GM19455 (cell line): ENCODE measurements around the gene HYCC2.
"Not testable (repeated sequence)": the region's sequence is repeated elsewhere in the genome, so short reads cannot be mapped to it uniquely, and the experiment has no call there.

ENCODE experiments used
- ATAC-seq: cut with Tn5 transposase; IDR thresholded peaks from one replicate; pipeline ENCODE4 v1.9.1; 2021; ENCODE audit not compliant: unreplicated experiment

The HYCC2 gene

DNA sequence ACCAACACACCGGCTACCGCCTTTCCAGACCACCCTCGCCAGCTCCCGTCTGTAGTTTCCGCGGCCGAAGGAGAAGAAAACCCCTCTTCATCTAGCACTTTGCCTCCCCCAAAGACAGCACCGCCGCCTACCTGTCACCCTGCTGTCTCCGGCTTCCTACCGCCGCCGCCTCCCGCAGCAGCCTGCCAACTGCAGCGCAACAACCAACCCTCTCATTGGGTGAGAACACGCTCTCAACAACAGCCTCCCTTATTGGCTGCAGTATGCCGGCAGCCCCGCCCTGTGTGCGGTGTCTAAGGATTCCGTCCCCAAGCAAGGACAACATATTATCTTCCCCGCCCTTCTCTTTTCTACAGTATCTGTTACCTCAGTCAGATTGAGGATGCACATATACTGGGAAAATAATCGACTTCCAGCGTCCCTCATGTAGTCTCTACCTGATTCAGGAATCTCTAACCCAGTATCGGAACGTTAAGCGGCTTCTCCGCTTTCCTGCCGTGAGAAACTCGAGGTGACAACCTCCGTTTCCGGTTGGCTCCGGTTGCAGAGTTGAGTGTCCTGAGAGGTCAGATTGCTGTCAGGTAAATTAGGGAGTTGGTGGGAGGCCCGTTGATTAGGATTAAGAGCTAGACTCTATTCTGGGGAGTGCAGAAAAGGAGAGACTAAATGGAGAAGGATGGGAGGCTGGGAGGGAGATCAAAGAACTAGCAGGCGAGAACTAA lies at the start of gene HYCC2, which contains the start of gene NDUFB3:
HYCC2 (minus strand) TSS at position 193 of the 722 bp plus-strand sequence. CDS start 47,662 bp downstream, outside the sequence.
NDUFB3 (plus strand) TSS at position 523 of the 722 bp plus-strand sequence. CDS start 6,882 bp downstream, outside the sequence.
- ATAC-seq = peak; percentile 99

- no peak for ATAC-seq
Observed at GRCh38 chr2:201118961-201119854, 47.7 kb upstream of the HYCC2 start.

- peak; percentile 42 for ATAC-seq
Observed at GRCh38 chr2:201118121-201118960, 46.9 kb upstream of the HYCC2 start.

DNA sequence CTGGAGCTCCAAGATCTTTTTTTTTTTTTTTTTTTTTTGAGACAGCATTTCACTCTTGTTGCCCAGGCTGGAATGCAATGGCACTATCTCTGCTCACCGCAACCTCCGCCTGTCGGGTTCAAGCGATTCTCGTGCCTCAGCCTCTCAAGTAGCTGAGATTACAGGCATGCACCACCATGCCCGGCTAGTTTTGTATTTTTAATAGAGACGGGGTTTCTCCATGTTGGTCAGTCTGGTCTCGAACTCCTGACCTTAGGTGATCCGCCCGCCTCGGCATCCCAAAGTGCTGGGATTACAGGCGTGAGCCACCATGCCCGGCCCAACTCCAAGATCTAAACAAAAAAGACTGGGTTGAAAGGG lies 46.2 kb upstream of the HYCC2 start:
- not testable (repeated sequence) for ATAC-seq

GRCh38 chr2:201116959-201117734 lies 45.7 kb upstream of the HYCC2 start:
- ATAC-seq = no peak

GRCh38 chr2:201116115-201116958 lies 44.9 kb upstream of the HYCC2 start, which contains the start of gene CFLAR:
TSS of gene CFLAR (plus strand) at chr2:201116164. CDS start at chr2:201129866, 13,702 bp downstream.
- ATAC-seq = peak; percentile 36

- no peak for ATAC-seq
Observed at GRCh38 chr2:201114846-201115245, 43.4 kb upstream of the HYCC2 start.

DNA sequence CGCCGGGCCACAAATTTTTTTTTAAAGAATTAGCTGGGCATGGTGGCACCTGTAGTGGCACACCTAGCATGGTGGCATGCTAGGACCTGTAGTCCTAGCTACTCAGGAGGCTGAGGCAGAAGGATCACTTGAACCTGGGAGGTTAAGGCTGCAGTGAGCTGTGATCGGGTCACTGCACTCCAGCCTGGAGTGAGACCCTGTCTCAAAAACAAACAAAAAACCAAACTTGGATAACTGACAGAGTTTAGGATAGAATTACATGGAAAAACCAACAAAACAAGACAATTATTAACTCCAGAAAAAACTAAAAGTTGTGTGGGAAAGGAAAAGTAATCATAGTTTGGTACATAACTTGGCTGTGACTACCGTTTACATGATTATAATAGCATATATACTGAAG lies 42.9 kb upstream of the HYCC2 start:
- no peak for ATAC-seq

DNA sequence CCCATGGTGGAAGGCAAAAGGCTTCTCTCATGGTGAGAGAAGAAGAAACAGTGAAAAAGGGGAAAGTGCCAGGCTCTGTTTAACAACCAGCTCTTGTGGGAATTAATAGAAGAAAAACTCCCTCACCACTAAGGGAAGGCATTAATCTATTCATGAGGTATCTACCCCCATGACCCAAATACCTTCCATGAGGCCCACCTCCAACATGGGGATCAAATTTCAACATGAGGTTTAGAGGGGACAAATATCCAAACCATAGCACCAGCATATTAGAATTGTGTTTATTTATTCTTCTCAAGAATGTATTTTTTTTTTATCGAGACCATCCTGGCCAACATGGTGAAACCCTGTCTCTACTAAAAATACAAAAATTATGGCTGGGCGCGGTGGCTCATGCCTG lies 39.6 kb upstream of the HYCC2 start:
- ATAC-seq = no peak

- no peak for ATAC-seq
Observed at GRCh38 chr2:201110615-201111014, 39.1 kb upstream of the HYCC2 start.

DNA sequence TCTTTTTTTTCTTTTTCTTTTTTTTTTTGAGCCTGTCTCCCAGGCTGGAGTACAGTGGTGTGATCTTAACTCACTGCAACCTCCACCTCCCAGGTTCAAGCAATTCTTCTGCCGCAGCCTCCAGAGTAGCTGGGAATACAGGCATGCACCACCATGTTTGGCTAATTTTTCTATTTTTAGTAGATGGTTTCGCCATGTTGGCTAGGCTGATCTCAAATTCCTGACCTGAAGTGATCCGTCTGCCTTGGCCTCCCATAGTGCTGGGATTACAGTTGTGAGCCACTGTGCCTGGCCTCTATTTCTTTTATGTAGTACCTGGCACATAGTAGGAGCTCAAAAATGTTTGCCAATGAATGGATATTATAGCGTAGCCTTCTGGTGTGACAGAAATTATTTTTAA lies 37.7 kb upstream of the HYCC2 start:
- no peak for ATAC-seq

- no peak for ATAC-seq
Observed at GRCh38 chr2:201108341-201108740, 36.9 kb upstream of the HYCC2 start.

DNA sequence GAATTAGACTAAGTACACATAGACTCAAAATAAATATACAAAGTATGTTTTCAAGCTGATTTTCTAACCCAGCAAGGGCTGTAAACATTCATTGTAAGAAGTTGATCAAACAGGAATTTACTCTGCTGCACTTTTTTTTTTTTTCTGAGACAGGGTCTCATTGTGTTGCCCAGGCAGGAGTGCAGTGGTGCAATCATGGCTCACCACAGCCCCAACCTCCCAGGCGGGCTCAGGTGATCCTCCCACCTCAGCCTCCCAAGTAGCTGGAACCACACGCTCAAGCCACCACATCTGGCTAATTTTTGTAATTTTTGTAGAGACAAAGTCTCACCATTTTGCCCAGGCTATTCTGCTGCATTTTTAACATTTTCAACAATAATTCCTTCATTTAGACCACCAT lies 36.2 kb upstream of the HYCC2 start:
- ATAC-seq = no peak

DNA sequence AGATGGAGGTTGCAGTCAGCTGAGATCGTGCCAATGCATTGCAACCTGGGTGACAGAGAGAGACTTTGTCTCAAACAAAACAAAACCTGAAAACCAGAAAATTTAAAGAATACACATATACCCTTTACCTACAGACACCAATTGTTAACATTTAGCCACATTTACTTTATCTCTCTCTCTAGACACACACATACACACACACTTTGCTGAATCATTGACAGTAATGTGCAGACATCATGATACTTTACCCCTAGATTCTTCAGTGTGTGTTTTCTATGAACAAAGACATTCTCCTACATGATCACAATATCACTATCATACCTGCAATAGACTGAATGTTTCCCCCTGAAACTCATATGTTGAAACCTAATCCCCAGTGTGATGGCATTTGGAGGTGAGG lies 34.3 kb upstream of the HYCC2 start:
- ATAC-seq = no peak

DNA sequence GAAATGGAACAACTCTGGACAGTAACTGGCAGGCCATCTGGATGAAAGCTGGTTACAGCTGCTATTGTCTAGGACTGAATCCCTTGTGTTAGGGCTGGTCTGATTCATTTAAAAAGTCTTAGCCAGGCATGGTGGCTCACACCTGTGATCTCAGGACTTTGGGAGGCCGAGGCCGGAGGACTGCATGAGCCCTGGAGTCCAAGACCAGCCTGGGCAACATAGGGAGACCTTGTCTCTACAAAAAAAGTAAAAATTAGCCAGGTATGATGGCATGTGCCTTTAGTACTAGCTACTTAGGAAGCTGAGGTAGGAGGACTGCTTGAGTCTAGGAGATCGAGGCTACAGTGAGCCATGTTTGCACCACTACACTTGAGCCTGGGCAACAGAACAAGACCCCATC lies 29.0 kb upstream of the HYCC2 start:
- ATAC-seq = no peak

GRCh38 chr2:201093573-201093972 lies 22.1 kb upstream of the HYCC2 start:
- ATAC-seq = no peak

GRCh38 chr2:201090574-201090973 lies 19.1 kb upstream of the HYCC2 start:
- no peak for ATAC-seq

DNA sequence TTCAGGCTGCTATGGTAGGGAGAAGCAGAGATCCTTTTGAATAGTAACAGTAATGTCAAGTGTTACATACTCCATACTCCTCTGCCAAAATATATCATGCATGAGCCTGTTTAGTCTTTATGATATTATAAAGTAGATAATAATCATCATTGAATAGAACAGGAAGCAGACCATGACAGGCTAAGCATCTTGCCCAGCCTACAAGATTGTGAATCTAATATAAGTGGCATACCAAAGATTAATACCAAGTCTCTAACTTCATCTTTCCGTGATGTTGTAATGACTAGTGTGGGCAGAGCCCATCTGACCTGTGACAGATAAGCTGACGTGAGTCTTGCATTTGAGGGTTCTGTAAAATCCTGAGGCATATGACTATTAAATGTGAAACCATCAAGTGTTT lies 13.4 kb upstream of the HYCC2 start:
- ATAC-seq = no peak

DNA sequence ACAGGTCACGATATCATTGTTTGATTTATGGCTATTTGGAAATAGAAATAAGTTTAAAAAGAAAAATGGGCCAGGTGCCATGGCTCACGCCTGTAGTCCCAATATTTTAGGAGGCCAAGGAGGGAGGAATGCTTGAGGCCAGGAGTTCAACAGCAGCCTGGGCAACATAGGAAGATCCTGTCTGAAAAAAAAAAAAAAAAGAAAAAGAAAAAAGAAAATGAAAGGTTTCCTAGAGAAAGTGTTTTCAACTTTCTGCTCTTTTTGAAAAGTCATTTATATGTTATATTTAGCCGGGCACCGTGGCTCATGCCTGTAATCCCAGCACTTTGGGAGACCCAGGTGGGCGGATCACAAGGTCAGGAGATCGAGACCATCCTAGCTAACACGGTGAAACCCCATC lies 3.5 kb upstream of the HYCC2 start:
- ATAC-seq = no peak
